Measurements from ENCODE around the gene PIH1D1. TPM values are rescaled to one million over a fixed set of nuclear protein-coding genes. Genes with fewer than 3 reads are reported as not detected.
A peak's percentile ranks its signal among the peaks of the same experiment; 100 is the strongest.

PIH1D1 gene
- total and polyA plus RNA-seq, 2 of the 8 experiments (the other 6 are each of a cell fraction or from before 2014, with no cell fraction given), result 146 to 195 TPM

DNA sequence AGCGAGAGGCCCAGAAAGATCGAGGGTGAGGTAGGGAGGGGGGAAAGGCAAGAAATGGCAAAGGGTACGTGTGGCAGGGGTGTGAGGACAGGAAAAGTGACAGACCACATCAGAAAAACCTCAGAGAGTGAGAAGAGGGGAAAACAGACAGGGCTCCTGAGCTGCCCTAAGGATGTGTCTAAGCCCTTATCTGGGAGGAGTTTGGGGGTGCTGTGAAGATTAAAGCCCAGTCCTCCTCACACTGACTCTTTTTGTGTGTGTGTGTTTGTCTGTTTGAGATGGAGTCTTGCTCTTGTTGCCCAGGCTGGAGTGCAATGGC lies 27.7 kb downstream of the PIH1D1 start:
- Histone ChIP-seq H2BK20ac (ENCODE audit: low read length) (no peak overlapping the region; the same call in 1 of the 2 replicates), H3K36me3 (ENCODE audit: control insufficient read depth in 2 of 4, insufficient read depth in 4 of 4, low read length in 3 of 4) (no peaks in the 10 kb centered on the region), H3K23me2 (ENCODE audit: low read depth, low read length) (peaks cover 21% of the 10 kb centered on the region), H3K9ac (replicated peaks in 1 of 4; ENCODE audit: extremely low read depth in 1 of 4, low read depth in 3 of 4, low read length in 3 of 4) (no peak overlapping the region; a peak in 1 of 7 replicates), H4K8ac (ENCODE audit: extremely low read depth, insufficient read depth, low read length) (no peak overlapping the region), H2AFZ (ENCODE audit: low read length) (no peak overlapping the region), H3K79me1 (ENCODE audit: low read depth, low read length) (no peaks in the 10 kb centered on the region), H3K4me1 (replicated peaks in 1 of 4; ENCODE audit: control insufficient read depth in 3 of 4, insufficient read depth in 4 of 4, low read length in 3 of 4) (peaks cover 7 to 38% (median 24%) of the 10 kb centered on the region in 4 experiments), H3K9me3 (ENCODE audit: insufficient read depth in 2 of 2, low read depth in 1 of 2, low read length in 1 of 2) (no peaks in the 10 kb centered on the region), H3K27me3 (replicated peaks in 1 of 4; ENCODE audit: control insufficient read depth in 3 of 4, extremely low read depth in 1 of 4, insufficient read depth in 3 of 4, low read length in 3 of 4) (peaks cover 23 to 61% (median 57%) of the 10 kb centered on the region in 4 experiments), H3K4me3 (ENCODE audit: extremely low read depth in 1 of 4, insufficient read depth in 2 of 4, low read depth in 3 of 4, low read length in 4 of 4) (no peak overlapping the region), H4K91ac (replicated peaks; ENCODE audit: insufficient read length, low read length) (no peak overlapping the region), H3K27ac (ENCODE audit: low read depth, low read length) (no peak overlapping the region), H4K5ac (ENCODE audit: insufficient read length, low read depth, low read length) (no peak overlapping the region), H2BK12ac (ENCODE audit: low read depth, low read length) (peak overlapping the region; percentile 75; the same call in 1 of the 2 replicates), H3K4me2 (ENCODE audit: insufficient read depth in 1 of 2, low read depth in 2 of 2, low read length in 2 of 2) (peak overlapping the region; percentile 85 to 88; a peak in 3 of 4 replicates), H3K23ac (ENCODE audit: insufficient read length) (no peak overlapping the region), H2BK5ac (ENCODE audit: low read depth, low read length) (no peak overlapping the region), H3K56ac (replicated peaks; ENCODE audit: insufficient read length, low read depth, low read length) (no peak overlapping the region), H3K79me2 (ENCODE audit: control insufficient read depth in 1 of 2, insufficient read depth in 2 of 2, low read length in 2 of 2) (no peaks in the 10 kb centered on the region), H3K18ac (ENCODE audit: extremely low read depth, low read length) (no peak overlapping the region), H2AK5ac (ENCODE audit: low read depth, low read length) (0 out of 2 replicates have a peak overlapping the region, but pooled peaks have one; percentile 9), H2BK15ac (ENCODE audit: low read length) (peak overlapping the region; percentile 65; the same call in 1 of the 2 replicates), H3K4ac (replicated peaks; ENCODE audit: insufficient read length, low read depth, low read length) (no peak overlapping the region), H4K20me1 (replicated peaks in 1 of 2; ENCODE audit: control insufficient read depth in 1 of 2, insufficient read depth in 2 of 2, low read length in 2 of 2) (no peaks in the 10 kb centered on the region), H2BK120ac (replicated peaks; ENCODE audit: low read depth, low read length) (no peak overlapping the region), H3K14ac (ENCODE audit: insufficient read length) (no peak overlapping the region)
- WGBS, 2 experiments (ENCODE audit: extremely low coverage in 1 of 2, insufficient coverage in 1 of 2, insufficient read length in 1 of 2, insufficient replicate concordance in 2 of 2, low coverage in 1 of 2, low lambda C conversion rate in 2 of 2, missing lambda C conversion rate in 1 of 2), result 28% methylated on average over 3 of the region's 3 CpGs; no CpG with 5 or more reads in 1 of the 2 experiments
- ChIA-PET POLR2A (ENCODE audit: partially characterized antibody) (interaction anchor here (0.8 to 5.0 kb wide), 7 partner anchors 11 to 90 kb away, joined by 3 to 21 read pairs (median 4); partner anchors contain the start of gene TEAD2), CTCF (ENCODE audit: partially characterized antibody) (interaction anchor here (0.6 to 8.3 kb wide), 10 partner anchors 9 to 48 kb away, joined by 3 to 51 read pairs (median 4); no protein-coding TSS in a partner anchor)
- no peak for DNase-seq (ENCODE audit: low read depth in 1 of 2, low spot score in 2 of 2)
- FAIRE-seq, result no peak
- TF ChIP-seq TEAD4 (IDR thresholded peaks at IDR 0.05; ENCODE audit: low read depth, low read length), result no peak
- TF ChIP-seq POLR2AphosphoS5 (IDR thresholded peaks at IDR 0.05; ENCODE audit: low read depth, low read length), result no peak
- TF ChIP-seq TAF1 (IDR thresholded peaks at IDR 0.05; ENCODE audit: low read depth, low read length), result no peak
- TF ChIP-seq CHD1 (IDR thresholded peaks at IDR 0.05; ENCODE audit: low read depth, low read length), result no peak
- no peak for TF ChIP-seq PHF8 (conservative IDR thresholded peaks at IDR 0.05; ENCODE audit: low read depth, low read length)

All from H1 (cell line).